ENCODE results near the gene SLC38A3.

SLC38A3 gene

DNA sequence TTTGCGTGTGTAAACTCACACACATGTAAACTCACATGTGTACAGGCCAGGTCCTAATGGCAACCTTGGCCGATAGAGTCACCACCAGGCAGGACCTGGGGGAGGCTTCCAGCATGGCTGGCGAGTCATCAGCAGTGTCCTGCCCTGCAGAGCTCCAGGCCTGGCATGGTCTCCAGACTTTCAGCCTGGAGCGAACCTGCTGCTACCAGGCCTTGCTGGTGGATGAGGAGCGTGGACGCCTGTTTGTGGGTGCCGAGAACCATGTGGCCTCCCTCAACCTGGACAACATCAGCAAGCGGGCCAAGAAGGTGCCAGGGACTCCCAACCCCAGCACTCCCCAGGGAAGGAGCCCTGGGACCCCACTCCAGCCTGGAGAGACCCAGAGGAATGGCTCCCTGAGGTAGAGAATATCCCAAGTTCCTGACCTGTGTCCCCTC is 64.9 kb downstream of the SLC38A3 start:
- no peak for DNase-seq

DNA sequence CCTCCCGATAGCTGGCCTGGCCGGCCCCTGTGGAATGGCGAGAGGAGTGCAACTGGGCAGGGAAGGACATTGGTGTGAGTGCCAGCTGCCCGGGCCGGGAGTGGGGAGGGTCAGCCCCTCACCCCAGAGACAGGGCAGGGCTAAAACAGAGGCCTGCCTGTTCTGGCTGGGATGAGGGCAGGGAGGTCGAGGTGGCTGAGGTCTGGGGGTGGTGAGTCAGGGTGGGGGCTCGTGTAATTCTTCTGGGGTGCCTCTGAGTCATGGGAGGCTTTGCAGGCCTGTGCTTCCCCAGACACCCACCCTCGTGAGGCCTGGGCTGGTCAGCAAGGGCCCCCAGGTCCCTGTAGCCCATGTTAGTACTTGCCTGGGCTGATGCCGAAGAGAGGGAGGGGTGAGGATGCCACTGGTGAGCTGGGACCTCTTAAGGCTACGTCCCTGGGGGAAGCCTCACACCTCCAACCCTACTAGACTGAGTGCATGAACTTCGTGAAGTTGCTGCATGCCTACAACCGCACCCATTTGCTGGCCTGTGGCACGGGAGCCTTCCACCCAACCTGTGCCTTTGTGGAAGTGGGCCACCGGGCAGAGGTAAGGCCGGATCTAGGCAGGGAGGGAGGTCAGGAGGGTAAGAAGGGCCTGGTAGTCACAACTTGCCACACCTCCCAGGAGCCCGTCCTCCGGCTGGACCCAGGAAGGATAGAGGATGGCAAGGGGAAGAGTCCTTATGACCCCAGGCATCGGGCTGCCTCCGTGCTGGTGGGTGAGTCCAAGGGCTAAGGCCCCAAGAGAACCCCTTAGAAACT is 65.6 kb downstream of the SLC38A3 start:
- no peak for DNase-seq

Data from DMS53 (cell line).